ENCODE results near the gene ANO9.

ANO9 gene

GRCh38 chr11:488579-488978 is 46.8 kb upstream of the ANO9 start:
- TF ChIP-seq CTCF (IDR thresholded peaks at IDR 0.05; ENCODE audit: borderline replicate concordance, insufficient read depth, low read depth, low read length), result no peak
- no peak overlapping the region for H3K4me3 ChIP-seq (ENCODE audit: low read depth, low read length)

GRCh38 chr11:488062-488461 is 46.3 kb upstream of the ANO9 start:
- TF ChIP-seq CTCF (IDR thresholded peaks at IDR 0.05; ENCODE audit: borderline replicate concordance, insufficient read depth, low read depth, low read length), result no peak
- H3K4me3 ChIP-seq (ENCODE audit: low read depth, low read length), result no peak overlapping the region

GRCh38 chr11:487571-488021 is 45.8 kb upstream of the ANO9 start:
- H3K4me3 ChIP-seq (ENCODE audit: low read depth, low read length), result no peak overlapping the region
- TF ChIP-seq CTCF (IDR thresholded peaks at IDR 0.05; ENCODE audit: borderline replicate concordance, insufficient read depth, low read depth, low read length), result no peak

- TF ChIP-seq CTCF (IDR thresholded peaks at IDR 0.05; ENCODE audit: borderline replicate concordance, insufficient read depth, low read depth, low read length), result no peak
- no peak overlapping the region for H3K4me3 ChIP-seq (ENCODE audit: low read depth, low read length)
These were observed 44.4 kb upstream of the ANO9 start for GRCh38 chr11:486189-486588.

GRCh38 chr11:484616-485015 is 42.8 kb upstream of the ANO9 start:
- H3K4me3 ChIP-seq (ENCODE audit: low read depth, low read length), result no peak overlapping the region
- no peak for TF ChIP-seq CTCF (IDR thresholded peaks at IDR 0.05; ENCODE audit: borderline replicate concordance, insufficient read depth, low read depth, low read length)

GRCh38 chr11:479311-479710 is 37.5 kb upstream of the ANO9 start:
- TF ChIP-seq CTCF (IDR thresholded peaks at IDR 0.05; ENCODE audit: borderline replicate concordance, insufficient read depth, low read depth, low read length), result no peak
- no peak overlapping the region for H3K4me3 ChIP-seq (ENCODE audit: low read depth, low read length)

GRCh38 chr11:477052-477715 is 35.4 kb upstream of the ANO9 start:
- H3K4me3 ChIP-seq (ENCODE audit: low read depth, low read length), result no peak overlapping the region
- TF ChIP-seq CTCF (IDR thresholded peaks at IDR 0.05; ENCODE audit: borderline replicate concordance, insufficient read depth, low read depth, low read length), result no peak

Data from GM12875 (cell line).